VCaP (cell line): ENCODE data around the gene ZMAT5.

Source experiments
- H3K27ac ChIP-seq: fragments of 450-650 bp; 2 replicates; pipeline ENCODE4 v1.5.1; 2017
- TF ChIP-seq, protein P1 (sequence below): fragments of 450-650 bp; conservative IDR thresholded peaks from 2 replicates; pipeline ENCODE4 v1.5.1; 2017; ENCODE audit warnings: mild to moderate bottlenecking, moderate library complexity

Gene ZMAT5

DNA sequence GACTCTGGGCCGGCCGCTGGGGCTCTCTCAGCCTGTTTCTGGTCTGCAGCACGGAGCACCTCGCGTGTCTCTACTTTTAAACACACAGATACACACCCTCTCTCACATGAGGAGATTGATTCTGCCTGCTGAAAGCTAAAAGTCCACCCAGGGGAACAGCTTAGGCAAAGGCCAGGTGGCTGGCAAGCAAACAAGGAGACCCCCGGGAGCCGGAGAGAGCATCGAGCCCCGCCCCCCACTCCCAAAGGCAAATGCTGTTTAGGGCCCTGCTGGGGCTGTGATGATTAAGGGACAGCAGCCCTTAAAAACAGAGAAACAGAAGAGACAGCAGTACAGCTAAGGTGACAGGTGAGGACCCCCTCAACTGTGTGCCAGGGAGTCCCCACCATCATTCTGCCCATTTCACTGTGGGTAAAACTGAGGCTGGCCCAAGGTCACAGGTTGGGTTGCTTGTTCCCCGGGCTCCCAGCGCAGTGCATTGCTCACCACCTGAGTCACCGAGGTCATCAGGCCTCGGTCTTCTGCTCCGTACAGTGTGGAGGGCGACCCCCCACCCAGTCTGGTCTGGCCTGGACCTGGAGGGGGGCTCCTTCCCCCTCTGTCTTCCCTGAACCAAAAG, 40.2 kb downstream of the ZMAT5 start:
- TF ChIP-seq, protein P1, sequence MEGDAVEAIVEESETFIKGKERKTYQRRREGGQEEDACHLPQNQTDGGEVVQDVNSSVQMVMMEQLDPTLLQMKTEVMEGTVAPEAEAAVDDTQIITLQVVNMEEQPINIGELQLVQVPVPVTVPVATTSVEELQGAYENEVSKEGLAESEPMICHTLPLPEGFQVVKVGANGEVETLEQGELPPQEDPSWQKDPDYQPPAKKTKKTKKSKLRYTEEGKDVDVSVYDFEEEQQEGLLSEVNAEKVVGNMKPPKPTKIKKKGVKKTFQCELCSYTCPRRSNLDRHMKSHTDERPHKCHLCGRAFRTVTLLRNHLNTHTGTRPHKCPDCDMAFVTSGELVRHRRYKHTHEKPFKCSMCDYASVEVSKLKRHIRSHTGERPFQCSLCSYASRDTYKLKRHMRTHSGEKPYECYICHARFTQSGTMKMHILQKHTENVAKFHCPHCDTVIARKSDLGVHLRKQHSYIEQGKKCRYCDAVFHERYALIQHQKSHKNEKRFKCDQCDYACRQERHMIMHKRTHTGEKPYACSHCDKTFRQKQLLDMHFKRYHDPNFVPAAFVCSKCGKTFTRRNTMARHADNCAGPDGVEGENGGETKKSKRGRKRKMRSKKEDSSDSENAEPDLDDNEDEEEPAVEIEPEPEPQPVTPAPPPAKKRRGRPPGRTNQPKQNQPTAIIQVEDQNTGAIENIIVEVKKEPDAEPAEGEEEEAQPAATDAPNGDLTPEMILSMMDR, result no peak
- no peak overlapping the region for H3K27ac ChIP-seq

DNA sequence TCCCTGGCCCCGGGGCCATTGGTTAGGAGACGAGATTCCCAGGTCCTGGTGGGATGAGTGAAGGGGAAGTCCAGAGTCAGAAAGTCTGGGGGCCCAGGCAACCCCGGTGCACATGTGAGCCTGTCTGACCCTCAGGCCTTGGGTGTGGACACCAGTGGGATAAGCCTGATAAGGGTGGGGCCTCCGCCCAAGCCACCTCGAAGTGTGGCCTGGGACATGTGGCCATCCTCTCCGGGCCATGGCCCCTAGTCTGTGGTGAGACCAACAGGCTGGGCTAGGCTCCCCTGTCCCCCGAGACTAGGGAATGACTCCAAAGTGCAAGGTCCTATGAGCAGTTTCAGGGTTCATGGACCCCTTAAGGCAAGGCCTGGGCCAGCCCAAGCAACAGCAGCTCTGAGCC, 40.7 kb downstream of the ZMAT5 start:
- H3K27ac ChIP-seq, result no peak overlapping the region
- TF ChIP-seq, protein P1, result no peak

DNA sequence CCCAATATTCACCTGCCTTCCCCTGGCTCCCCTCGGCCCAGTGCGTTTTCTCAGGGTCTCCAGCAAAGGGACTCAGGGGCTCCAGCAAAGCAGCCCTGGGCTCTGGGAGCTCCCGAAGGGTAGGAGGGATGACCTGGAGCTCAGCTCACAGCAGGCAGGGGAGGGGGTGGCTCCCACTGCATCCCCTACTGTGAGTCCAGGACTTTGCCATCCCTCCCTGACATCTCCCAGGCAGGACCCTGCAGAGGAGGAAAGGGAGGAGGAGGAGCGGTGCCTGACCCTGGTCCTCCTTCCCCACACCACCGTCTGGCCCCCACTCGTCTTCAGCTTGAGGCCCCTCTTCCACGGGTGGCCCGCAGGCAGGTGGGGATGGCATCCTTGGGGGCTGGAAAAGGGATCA, 42.0 kb downstream of the ZMAT5 start:
- TF ChIP-seq, protein P1, result no peak
- H3K27ac ChIP-seq, result no peak overlapping the region

DNA sequence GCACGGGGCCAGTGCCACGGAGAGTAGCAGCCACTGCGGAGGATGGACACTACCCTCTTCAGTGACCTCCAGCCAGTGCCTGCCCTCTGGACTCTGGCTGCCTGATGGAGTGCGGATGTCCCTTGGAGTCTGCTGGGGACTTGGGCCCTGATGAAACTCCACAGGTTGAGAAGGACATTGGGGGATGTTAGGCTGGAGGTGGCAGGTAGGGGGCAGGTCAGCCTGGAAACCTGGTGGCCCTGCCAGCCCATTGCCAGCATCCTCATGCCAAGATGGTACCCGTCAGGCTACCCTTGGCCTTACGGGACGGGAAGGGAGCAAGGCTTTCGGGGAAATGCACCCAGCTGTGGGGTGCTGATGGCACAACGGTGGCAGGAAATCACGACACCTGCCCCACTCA, 43.0 kb downstream of the ZMAT5 start:
- TF ChIP-seq, protein P1, result no peak
- no peak overlapping the region for H3K27ac ChIP-seq

DNA sequence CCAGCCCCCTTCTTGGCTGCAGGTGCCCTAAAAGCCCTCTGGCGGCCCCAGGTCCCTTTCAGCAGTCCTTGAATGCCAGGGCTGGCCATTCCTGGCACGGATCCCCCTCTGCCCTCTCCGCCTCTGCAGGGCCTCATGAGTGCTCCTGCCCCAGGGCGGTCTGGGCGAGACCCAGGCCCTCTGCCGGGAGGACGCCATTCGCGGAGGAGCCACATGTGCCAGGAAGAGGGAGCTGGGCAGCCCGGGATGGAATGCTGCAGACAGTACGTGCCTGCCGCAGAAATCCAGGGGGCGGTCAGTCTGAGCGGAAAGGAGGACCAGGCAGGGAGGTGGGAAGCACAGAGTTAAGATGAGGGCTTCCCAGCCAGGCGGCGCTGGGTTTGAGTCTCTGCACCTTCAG, 44.2 kb downstream of the ZMAT5 start:
- no peak overlapping the region for H3K27ac ChIP-seq

DNA sequence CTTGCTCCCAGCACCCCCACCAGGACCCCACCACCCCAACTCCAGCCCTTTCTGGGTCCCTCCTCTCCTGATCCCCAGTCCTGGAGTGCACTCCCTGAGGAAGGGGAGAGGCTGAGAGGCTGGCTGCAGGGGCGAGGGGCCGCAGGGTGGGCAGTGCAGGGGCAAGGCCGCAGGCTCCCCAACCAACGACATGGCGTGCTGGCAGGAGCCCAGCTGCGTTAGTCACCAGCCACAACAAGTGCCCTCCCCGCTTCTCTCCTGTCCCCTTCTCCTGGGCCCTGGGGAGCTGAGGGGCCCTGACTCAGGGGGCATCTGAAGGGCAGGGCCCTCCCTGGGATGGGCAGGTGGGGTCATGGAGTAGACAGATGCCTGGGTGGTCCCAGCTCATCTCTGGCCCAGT, 44.7 kb downstream of the ZMAT5 start:
- TF ChIP-seq, protein P1, result no peak
- H3K27ac ChIP-seq, result no peak overlapping the region

More for the DNA sequence above, 44.2 kb downstream of the ZMAT5 start:
- TF ChIP-seq, protein P1, result no peak

DNA sequence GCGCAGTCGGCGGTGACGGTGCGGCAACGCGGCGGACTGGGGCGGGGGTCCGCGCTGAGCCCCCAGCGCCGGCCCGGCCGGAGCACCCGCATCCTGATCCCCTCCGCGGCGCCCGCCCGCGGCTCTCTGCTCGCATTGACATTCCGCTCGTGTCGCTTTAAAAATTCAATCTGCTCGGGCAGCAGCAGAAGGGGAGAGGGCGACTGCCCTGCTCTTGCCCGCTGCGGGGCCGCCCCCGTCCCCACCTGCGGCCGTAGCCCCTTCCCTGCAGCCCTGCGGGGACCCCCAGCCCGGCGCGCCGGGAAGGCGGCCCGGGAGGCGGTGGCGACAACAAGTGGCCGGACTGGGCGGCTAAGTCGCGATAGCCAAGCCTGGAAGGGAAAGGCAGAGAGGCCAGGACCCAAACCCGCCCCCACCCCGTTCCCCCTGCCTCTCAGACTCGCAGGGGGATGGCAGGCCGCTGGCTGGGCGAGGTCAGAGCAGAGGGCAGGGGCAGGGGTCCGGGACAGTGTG, 45.9 kb downstream of the ZMAT5 start:
- TF ChIP-seq, protein P1, result peak; percentile 12; the same call in 1 of the 2 replicates
- peak overlapping the region; percentile 27; the same call in 1 of the 2 replicates for H3K27ac ChIP-seq
